NCI-H82 treated with DMSO at 0.1 percent for 48 hours (cell line): ENCODE data around the gene PLEK.
"Not testable (repeated sequence)": the region's sequence is repeated elsewhere in the genome, so short reads cannot be mapped to it uniquely, and the experiment has no call there.

Experiments
- DNase-seq: peaks from one replicate; lab custom pipeline; 2025; ENCODE audit not compliant: unreplicated experiment; lab: John Stamatoyannopoulos, UW

The PLEK gene

DNA sequence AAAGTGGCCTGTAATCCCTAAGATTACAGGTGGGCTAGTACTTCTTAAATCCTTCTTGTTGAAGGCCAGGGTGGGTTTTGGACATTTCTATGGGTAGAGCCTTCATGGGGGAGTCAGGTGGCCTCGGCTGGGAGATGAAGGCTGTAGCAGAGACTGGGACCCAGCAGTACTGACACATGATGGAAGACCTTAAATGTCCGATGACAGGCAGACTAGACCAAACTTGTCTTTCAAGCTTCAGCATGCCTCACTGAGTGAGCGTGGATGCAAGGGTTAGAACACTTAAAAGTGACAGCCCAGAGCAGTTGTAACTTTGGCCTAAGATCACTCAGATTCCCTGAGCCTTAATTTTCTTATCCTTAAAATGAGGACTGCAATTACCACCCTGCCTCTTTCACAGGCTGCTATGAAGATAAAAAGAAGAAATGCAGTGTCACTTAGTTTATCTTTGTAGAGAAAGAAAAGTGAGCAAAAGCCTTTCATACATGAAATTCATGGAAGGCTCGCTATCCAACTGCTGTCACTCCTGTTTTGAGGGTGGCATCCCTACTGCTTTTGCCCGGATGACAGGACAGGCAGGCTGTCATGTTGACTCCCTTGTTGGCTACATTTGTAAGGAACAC lies 19.5 kb downstream of the PLEK start:
- no peak for DNase-seq

DNA sequence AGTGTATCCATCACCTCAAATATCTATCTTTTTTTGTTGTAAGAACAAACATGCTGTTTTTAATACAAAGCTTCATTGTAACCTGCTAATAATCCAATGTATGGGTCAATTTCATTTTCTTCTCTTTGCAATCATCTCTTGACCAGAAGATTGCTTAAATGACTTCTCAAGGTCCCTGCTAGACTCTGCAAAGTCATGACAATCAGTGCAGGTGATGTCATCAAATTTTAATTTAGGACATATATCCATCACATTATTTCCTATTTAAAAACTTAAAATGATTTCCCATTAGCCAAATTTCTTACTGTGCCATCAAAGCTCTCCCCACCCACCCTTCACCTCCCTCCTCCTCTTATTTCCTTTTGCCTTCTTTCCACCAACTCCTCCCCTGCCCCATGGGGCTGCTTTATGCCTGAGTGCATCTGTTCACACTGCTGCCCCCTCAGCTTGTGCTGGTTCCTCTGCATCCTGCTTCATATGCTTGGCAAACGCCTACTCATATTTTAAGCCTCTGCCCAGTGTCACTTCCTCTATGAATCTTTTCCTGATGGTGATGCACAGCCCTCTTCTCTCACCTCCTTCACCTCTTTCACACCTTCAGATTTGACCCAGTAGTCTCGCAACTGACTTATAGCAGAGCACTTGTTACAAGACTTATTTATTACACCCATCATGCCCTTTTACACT lies 20.3 kb downstream of the PLEK start:
- DNase-seq, result no peak

DNA sequence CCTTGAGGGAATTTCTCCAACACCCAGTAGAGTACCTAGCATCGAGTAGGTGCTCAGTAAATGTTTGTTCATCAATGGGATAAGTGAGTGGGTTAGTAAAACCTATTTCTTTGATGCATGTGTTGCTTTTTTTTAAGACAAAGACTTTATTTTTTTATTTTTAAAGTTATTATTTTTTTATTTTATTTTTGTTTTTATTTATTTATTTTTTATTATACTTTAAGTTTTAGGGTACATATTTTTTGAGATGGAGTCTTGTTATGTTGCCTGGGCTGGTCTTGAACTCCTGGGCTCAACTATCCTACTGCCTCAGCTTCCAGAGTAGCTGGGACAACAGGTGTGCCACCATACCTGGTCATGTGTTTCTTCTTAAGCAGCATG lies 20.8 kb downstream of the PLEK start:
- no peak for DNase-seq

DNA sequence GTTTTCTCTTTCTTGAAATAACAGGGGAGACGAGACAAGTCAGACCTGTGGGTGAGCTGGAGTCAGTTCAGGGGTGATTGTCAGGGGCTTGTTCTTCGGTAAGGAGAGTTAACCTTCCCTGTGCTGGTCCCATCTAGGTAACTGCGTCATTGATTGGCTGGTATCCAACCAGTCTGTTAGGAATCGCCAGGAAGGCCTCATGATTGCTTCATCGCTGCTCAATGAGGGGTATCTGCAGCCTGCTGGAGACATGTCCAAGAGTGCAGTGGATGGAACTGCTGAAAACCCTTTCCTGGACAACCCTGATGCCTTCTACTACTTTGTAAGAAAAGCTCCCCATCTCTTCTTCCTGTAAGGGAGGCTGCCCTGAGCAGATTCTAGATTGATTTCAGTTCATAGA lies 21.3 kb downstream of the PLEK start:
- no peak for DNase-seq

DNA sequence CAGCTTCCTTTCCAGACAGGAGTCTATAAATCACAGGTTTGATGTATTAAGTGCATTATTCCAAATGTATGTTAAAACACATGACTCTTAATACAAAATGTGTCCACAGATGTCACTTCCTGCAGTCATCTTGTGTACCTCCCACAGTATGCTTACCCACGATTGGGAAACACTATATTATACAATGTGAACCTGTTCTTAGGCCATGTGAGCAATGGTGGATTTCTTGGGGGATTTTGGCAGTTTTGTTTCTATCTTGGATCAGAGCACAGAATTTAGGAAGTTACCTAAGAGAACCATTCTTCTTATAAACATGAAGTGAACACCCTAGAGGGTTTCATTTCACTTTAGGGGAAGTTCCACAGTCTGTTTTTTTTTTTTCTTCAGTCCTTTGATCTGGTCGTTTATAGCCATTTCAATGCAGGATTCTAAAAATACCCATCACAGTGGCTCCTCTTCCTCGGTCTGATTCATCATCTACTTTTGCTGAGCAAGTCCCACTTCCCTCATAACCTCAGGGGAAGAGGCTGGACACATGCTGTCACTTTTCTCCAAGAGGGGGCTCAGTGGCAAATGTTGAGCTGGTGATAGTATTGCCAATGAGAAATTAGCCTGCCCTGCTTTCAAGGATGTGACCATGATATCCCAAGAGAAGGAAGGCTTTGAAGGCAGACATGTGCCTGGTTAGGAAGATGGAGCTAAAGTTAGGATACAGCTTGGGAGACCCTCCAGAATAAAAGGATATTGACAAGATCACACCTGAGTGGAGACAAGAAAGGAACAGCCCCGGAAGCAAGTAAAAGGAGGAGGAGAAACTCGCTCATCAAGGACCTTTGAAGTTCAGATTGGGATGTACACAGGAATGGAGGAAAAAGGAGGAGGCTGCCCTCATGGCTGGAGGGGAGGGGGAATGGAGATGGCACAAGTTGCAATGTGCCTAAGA lies 22.6 kb downstream of the PLEK start:
- no peak for DNase-seq

DNA sequence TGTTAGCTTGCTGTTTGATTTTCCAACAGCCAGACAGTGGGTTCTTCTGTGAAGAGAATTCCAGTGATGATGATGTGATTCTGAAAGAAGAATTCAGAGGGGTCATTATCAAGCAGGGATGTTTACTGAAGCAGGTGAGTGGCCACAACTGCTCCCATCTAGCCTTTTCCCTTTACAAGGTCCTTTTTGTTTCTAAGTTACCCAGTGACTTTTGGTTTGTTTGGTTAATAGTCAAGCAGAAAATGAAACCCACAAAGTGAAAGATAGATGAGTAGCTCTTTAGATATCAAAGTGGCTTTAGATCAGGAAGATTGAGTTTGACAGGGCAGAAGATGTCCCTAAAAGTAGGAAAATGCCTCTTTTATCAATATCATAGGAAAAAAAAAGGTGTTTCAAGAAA lies 23.3 kb downstream of the PLEK start:
- DNase-seq, result no peak

DNA sequence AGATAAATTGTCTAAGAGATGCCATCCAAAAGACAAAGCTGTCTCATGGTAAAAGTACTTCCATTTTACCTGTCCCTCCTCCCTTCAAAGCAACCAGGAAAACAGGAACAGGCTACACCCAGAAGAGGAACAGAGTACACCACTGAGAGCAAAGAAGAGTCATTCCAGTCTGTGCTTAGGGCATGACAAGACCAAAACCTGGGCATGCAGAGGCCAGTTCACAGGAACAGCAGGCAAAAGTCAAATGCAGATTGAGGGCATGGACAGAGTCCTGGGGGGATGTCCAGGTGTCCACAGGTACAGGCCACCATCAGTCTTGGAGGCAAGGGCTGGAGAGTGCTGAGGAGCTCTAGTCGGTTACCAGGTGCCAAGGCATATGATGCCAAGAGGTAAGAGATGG lies 23.7 kb downstream of the PLEK start:
- no peak for DNase-seq

DNA sequence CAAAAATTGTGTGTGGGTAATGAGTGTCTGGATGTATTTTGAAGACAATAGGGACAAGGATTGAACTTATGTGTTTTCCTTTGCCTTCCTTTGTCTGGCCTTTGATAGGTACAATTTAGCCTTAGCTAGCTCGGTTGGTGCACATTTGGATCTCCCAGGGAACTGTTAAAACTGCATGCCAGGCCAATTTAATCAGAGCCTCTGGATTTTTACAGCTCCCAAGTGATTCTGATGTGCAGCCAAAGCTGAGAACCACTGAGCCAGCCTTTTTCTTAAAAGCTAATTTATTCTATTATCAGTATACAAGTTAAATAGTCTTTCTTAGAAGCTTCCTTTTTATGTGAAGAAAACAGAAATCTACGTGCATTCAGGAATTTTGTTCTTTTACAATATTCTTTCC lies 25.0 kb downstream of the PLEK start:
- no peak for DNase-seq

DNA sequence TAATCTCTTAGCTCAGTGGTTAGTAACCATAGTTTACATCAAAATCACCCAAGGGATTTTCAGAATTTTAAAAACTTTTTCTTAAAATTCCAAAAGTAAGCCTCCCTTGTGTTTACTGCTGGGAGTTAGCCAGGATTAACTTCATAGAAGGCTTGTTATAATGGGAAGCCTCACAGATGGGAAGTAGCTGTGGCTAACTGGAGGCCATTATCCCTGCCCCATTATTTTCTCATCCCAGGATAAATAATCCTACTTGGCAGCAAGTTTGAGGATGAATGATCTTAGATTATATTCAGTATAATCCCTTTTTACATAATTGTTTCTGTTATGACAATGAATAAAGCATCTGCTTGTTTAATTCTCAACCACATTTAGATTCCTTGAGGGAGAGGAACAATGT lies 25.5 kb downstream of the PLEK start:
- DNase-seq, result peak; percentile 26

DNA sequence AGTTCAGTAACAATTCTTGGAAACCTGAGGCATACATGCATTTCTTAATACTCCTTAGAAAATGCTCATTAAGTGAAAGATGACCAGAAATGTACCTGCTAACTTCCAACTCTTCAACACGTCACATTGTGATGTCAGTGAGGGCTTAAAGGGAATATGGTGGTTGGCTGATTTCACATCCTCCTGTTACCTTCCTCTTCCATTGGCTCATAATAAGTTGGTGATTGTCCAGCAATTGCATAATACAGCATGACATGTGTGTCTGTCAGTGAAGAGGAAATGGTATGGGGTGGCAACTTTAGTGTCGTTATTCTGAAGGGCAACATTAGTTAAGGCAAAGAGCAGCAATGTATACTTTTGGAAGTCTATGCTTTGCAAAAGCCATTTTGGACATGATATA lies 26.0 kb downstream of the PLEK start:
- no peak for DNase-seq

DNA sequence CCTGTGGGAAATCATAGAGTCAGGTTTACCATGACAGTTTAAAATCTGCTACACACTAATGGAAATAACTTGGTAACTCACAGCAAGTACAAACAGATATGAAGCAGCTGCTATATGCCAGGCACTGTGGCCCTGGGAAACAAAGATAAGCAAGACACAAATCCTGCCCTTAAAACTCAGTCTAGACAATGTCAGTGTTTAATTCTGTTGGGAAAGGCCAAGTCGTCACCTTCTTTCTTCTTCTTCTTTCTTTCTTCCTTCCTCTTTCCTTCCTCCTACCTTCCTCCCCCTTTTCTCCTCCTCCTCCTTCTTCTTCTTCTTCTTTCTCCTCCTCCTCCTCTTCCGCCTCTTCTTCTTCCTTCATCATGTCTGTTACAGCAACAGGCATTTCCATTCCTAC lies 26.8 kb downstream of the PLEK start:
- no peak for DNase-seq

DNA sequence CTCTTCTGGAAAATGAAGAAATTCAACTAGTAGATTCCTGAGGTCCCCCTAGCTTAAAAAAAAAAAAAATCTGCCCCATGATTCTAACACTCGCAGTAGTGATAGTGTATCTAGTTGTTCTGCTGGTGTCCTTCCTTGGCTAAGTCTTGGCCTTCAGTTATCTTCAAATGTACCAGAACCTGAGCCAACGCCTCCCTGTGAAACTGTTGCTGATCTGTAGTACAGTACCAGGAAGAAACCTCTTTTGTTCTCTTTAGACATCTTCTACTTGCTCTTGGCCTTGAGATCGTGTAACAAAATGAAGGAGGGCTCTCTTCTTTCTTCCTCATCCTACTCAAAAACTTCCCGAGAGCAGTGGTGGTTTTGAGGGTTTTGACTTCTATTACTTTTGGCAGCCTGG lies 31.0 kb downstream of the PLEK start:
- no peak for DNase-seq

DNA sequence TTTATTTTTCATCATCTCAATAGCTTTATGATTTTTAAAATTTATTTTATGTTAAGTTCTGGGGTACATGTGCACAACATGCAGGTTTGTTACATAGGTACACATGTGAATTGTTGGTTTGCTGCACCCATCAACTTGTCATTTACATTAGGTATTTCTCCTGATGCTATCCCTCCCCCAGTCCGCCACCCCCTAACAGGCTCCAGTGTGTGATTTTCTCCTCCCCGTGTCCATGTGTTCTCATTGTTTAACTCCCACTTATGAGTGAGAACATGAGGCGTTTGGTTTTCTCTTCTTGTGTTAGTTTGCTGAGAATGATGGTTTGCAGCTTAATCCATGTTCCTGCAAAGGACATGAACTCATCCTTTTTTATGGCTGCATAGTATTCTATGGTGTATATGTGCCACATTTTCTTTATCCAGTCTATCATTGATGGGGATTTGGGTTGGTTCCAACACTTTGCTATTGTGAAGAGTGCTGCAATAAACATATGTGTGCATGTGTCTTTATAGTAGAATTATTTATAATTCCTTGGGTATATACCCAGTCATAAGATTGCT lies 32.7 kb downstream of the PLEK start:
- DNase-seq, result not testable (repeated sequence)

DNA sequence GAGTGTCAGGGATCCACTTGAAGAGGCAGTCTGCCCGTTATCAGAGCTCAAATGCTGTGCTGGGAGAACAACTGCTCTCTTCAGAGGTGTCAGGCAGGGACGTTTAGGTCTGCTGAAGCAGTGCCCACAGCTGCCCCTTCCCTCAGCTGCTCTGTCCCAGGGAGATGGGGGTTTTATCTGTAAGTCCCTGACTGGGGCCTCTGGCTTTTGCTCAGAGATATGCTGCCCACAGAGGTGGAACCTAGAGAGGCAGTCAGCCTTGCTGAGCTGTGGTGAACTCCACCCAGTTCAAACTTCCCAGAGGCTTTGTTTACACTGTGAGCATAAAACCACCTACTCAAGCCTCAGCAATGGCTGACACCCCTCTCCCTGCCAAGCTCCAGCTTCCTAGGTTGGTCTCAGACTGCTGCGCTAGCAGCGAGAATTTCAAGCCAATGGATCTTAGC lies 38.1 kb downstream of the PLEK start:
- DNase-seq, result no peak

DNA sequence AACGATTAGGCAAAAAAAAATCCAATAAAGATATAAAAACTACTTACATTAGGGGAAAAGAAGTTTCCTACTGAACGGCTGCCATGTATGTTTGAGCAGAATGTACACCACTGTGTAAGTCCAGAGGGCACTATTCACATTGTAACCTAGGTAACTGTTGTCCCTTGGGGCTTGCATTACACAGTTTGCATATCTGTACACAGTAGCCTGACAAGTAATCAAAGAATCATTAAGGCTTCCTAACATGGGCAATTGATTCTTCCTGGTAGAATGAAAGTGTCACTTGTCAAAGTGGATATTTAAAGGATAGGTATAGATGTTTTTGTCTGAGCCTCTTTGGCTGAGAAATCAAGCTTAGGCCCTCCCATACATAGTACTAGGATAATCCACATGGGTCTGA lies 39.1 kb downstream of the PLEK start:
- no peak for DNase-seq

DNA sequence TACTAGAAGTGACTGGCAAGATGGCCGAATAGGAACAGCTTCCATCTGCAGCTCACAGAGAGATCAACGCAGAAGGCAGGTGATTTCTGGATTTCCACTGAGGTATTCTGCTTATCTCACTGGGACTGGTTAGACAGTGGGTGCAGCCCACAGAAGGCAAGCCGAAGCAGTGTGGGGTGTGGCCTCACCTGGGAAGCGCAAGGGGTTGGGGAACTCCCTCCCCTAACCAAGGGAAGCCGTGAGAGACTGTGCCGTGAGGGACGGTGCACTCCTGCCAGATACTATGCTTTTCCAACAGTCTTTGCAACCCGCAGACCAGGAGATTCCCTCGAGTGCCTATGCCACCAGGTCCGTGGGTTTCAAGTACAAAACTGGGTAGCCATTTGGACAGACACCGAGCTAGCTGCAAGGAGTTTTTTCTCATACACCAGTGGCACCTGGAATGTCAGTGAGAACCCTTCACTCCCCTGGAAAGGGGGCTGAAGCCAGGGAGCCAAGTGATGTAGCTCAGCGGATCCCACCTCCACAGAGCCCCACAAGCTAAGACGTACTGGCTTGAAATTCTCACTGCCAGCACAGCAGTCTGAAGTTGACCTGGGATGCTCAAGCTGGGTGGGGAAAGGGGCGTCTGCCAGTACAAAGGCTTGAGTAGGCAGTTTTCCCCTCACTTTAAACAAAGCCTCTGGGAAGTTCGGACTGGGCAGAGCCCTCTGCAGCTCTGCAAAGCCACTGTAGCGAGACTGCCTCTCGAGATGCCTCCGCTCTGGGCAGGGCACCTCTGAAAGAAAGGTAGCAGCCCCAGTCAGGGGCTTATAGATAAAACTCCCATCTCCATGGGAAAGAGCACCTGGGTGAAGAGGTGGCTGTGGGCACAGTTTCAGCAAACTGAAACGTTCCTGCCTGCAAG lies 40.1 kb downstream of the PLEK start:
- no peak for DNase-seq

DNA sequence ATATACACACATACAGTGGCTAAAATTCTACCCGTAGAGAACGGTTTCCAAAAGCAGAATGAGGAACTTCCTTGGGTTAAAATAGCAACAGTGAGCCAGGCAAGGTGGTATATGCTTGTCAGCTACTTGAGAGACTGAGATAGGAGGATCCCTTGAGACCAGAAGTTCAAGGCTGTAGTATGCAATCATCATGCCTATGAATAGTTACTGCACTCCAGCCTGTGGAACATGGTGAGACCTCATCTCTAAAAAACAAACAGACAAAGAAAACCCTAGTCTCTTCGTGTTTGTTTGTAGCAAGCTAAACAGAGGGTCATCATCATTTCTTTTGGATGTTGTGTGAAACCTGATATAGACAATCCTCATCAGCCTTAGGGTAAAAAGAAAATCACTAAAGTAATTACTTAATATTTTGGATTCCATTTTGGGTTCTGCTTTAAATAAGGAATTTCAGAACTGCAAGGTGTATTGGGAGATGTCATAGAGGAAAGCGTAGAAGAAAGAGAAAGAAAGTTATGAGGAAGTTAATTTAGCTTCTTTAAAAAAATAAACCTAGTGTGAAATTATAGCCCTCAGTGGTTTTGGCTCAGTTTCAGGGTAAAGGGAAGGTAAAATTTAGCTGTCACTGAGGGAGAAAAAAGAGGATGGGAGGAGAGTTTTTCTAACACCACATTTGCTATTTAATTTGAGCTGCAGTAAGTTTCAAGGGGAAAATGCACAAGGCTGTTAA lies 46.5 kb downstream of the PLEK start:
- no peak for DNase-seq

DNA sequence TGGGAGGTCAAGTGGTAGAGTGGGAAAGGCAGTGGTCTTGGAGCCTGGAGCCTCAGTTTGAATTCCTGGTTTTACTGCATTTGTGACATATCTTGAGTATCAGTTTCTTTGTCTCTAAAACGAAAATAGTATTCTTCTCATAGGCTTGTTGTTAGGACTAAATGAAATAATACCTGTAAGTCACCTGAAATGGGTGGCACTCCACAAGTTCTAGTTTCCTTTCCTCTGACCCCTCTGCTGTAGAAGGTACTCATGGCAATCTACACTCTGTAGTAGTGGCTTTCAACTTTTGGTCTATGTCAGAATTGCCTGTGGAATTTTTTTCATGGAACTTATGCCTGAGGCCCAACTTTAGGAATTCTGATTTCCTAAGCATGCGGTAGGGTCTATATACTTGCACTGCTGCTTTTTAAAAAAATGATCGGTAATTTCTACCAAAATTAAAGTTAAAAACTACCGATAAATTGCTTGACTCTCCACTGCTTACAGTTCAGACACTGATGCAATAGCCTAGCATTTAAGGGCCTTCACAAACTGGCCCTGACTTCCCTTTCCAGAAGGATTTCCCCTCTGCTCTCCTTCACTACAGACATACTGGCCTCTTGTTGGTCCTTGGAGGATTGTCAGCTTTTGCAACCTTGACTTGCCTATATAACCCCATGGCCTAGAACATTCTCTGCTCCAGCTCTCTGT lies 47.2 kb downstream of the PLEK start:
- no peak for DNase-seq

DNA sequence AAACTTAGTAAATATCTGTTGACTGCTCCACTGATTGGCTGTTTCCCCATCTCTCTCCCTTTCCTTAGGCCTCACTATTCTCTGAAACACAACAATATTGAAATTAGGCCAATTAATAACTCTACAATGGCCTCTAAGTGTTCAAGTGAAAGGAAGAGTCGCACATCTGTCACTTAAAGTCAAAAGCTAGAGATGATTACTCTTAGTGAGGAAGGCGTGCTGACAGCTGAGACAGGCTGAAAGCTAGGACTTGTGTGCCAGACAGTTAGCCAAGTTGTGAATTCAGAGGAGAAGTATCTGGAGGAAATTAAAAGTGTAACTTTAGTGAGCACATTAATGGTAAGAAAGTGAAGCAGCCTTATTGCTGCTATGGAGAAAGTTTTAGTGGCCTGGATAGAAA lies 48.4 kb downstream of the PLEK start:
- no peak for DNase-seq
